Fibroblast of the aortic adventitia (primary cell): Measurements from ENCODE around the gene GNA14. TPM values are rescaled to one million over a fixed set of nuclear protein-coding genes. Genes with fewer than 3 reads are reported as not detected.

Experiments used
- DNase-seq: peaks from one replicate; pipeline ENCODE4 v3.0.0-alpha.2; 2010; ENCODE audit warnings: low read depth
- H3K4me3 ChIP-seq: 2 replicates; pipeline ENCODE4 v1.5.1; 2011; ENCODE audit warnings: low read depth, mild to moderate bottlenecking, control low read depth, low read length, moderate library complexity
- CTCF ChIP-seq: IDR thresholded peaks from 2 replicates; pipeline ENCODE4 v1.5.1; 2011; ENCODE audit warnings: mild to moderate bottlenecking, low read length, control low read depth, inconsistent platforms; ENCODE audit not compliant: insufficient read depth
- total RNA-seq: library from RNA; depleted of rRNA; stranded (reverse); fragments of >200 nt; gene quantifications from 2 replicates; pipeline ENCODE4 v1.2.3, GENCODE V29; 2012; ENCODE audit warnings: low replicate concordance

Gene GNA14
- total RNA-seq, 1 donor: 1.5 TPM

- DNase-seq: no peak
- TF ChIP-seq CTCF: no peak
- H3K4me3 ChIP-seq: no peak overlapping the region
These were observed 29.9 kb upstream of the GNA14 start for GRCh38 chr9:77677957-77678535.

GRCh38 chr9:77677397-77677796 is 29.3 kb upstream of the GNA14 start:
- no peak overlapping the region for H3K4me3 ChIP-seq
- no peak for DNase-seq
- TF ChIP-seq CTCF: no peak

GRCh38 chr9:77673941-77674791 is 26.0 kb upstream of the GNA14 start:
- peak; percentile 65 for DNase-seq
- TF ChIP-seq CTCF: no peak
- no peak overlapping the region for H3K4me3 ChIP-seq

GRCh38 chr9:77672183-77672582 is 24.1 kb upstream of the GNA14 start:
- DNase-seq: no peak
- H3K4me3 ChIP-seq: no peak overlapping the region
- no peak for TF ChIP-seq CTCF

GRCh38 chr9:77667151-77667550 is 19.0 kb upstream of the GNA14 start:
- TF ChIP-seq CTCF: no peak
- DNase-seq: no peak
- no peak overlapping the region for H3K4me3 ChIP-seq

DNA sequence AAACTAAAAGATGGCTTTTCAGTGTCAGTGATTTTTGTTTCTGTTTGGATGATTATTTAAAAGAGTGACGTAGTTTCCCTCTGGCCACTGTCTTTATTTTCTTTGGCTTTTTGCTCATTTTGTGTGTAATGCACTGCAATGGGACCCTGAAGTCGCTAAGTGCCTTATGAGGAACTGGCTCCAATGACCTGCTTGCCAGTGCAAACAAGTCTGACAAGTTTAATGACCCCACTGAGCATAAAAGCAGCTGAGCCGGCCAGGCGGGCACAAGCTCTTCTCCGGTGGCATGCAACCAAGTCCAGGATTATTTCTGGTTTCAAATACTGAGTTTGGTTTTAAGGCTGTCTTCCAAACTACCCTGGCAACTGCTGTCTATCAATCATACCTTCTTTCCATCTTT is 15.6 kb upstream of the GNA14 start:
- H3K4me3 ChIP-seq: no peak overlapping the region
- peak; percentile 30 for DNase-seq
- TF ChIP-seq CTCF: no peak
